Testis (tissue), 2 donors: ENCODE measurements around the gene TMEM52.

Experiments
- POLR2A ChIP-seq: fragments of 450-650 bp; IDR thresholded peaks from one replicate; pipeline ENCODE4 v1.6.1; 2017; ENCODE audit warnings: antibody characterized with exemption, mild to moderate bottlenecking, moderate library complexity
- TF ChIP-seq, protein P1 (sequence below), 3 experiments: fragments of 450-650 bp in 2 of 3; fragments of 200-600 bp in 1 of 3; sonication (generic) in 1 of 3; IDR thresholded peaks; one replicate each; pipeline ENCODE4 v1.5.1; 2016 to 2019; ENCODE audit warnings: antibody characterized with exemption in 3 of 3, mild to moderate bottlenecking in 2 of 3, moderate library complexity in 1 of 3

DNA sequence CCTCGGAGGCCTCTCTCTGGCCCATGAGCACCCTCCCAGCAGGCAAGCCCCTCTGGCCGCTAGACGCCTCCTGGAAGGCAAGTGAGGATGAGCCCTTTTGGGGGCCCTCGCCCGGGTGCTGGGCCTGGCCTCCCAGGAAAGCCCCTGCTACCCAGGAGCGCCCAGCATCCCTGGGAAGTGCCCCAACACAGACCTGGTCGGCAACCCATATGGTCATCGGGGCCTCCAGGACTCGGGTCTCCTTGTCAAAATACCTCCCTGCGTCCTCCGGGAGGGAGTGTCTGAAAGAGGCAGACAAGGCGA is 21.0 kb upstream of the TMEM52 start:
- TF ChIP-seq POLR2A = no peak
- TF ChIP-seq, protein P1, sequence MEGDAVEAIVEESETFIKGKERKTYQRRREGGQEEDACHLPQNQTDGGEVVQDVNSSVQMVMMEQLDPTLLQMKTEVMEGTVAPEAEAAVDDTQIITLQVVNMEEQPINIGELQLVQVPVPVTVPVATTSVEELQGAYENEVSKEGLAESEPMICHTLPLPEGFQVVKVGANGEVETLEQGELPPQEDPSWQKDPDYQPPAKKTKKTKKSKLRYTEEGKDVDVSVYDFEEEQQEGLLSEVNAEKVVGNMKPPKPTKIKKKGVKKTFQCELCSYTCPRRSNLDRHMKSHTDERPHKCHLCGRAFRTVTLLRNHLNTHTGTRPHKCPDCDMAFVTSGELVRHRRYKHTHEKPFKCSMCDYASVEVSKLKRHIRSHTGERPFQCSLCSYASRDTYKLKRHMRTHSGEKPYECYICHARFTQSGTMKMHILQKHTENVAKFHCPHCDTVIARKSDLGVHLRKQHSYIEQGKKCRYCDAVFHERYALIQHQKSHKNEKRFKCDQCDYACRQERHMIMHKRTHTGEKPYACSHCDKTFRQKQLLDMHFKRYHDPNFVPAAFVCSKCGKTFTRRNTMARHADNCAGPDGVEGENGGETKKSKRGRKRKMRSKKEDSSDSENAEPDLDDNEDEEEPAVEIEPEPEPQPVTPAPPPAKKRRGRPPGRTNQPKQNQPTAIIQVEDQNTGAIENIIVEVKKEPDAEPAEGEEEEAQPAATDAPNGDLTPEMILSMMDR (IDR thresholded peaks at IDR 0.05) = no peak
